CD4-positive, CD25-positive, alpha-beta regulatory T cell (primary cell): Measurements from ENCODE around the gene CRPPA. TPM values are rescaled to one million over a fixed set of nuclear protein-coding genes. Genes with fewer than 3 reads are reported as not detected.

Experiments used
- ATAC-seq, 2 donors: fragments of 150-1000 bp; cut with Tn5 transposase; one replicate each; pipeline ENCODE4 v1.10.0; 2021; ENCODE audit warnings: low read depth in 2 of 2, moderate number of reproducible peaks in 2 of 2, moderate library complexity in 1 of 2
- DNase-seq, 3 donors: peaks; one replicate each; pipeline versions ENCODE4 v3.0.0 to v3.0.0-alpha.2; 2012 to 2022; ENCODE audit warnings: mixed read lengths in 1 of 3
- H3K27ac ChIP-seq: one replicate; pipeline ENCODE4 v1.7.0; 2013; ENCODE audit warnings: mild to moderate bottlenecking, low read length; ENCODE audit not compliant: insufficient read depth, poor library complexity, severe bottlenecking
- H3K27me3 ChIP-seq: one replicate; pipeline ENCODE4 v1.7.0; 2013; ENCODE audit warnings: low read length; ENCODE audit not compliant: control insufficient read depth, insufficient read depth
- H3K36me3 ChIP-seq: one replicate; pipeline ENCODE4 v1.7.0; 2013; ENCODE audit warnings: mild to moderate bottlenecking, low read length, moderate library complexity; ENCODE audit not compliant: control insufficient read depth, insufficient read depth
- H3K4me1 ChIP-seq: 2 replicates; pipeline ENCODE4 v1.7.0; 2013; ENCODE audit warnings: mild to moderate bottlenecking, low read length; ENCODE audit not compliant: insufficient read depth, control insufficient read depth, poor library complexity, severe bottlenecking
- H3K4me3 ChIP-seq: one replicate; pipeline ENCODE4 v1.7.0; 2013; ENCODE audit warnings: low read depth, mild to moderate bottlenecking, low read length, moderate library complexity
- H3K9me3 ChIP-seq, 2 experiments: 1 replicate in 1 of 2; 2 replicates in 1 of 2; pipeline ENCODE4 v1.7.0; 2013; ENCODE audit warnings: low read length in 2 of 2, mild to moderate bottlenecking in 1 of 2, moderate library complexity in 1 of 2; ENCODE audit not compliant: control insufficient read depth in 2 of 2
- H3K27ac Mint-ChIP-seq, 3 donors: one replicate each; pipeline ENCODE4 v1.8.0; 2020 to 2022; ENCODE audit warnings: mild to moderate bottlenecking in 3 of 3, mixed read lengths in 3 of 3, moderate library complexity in 2 of 3
- H3K27me3 Mint-ChIP-seq: one replicate; pipeline ENCODE4 v1.8.0; 2022; ENCODE audit warnings: mild to moderate bottlenecking, mixed read lengths
- H3K36me3 Mint-ChIP-seq: one replicate; pipeline ENCODE4 v1.8.0; 2020; ENCODE audit warnings: mixed read lengths
- H3K4me1 Mint-ChIP-seq, 4 donors: one replicate each; pipeline ENCODE4 v1.8.0; 2020 to 2022; ENCODE audit warnings: mixed read lengths in 4 of 4, mild to moderate bottlenecking in 1 of 4
- H3K4me3 Mint-ChIP-seq, 4 donors: one replicate each; pipeline ENCODE4 v1.8.0; 2020 to 2022; ENCODE audit warnings: mild to moderate bottlenecking in 4 of 4, mixed read lengths in 4 of 4, moderate library complexity in 3 of 4
- H3K9me3 Mint-ChIP-seq, 7 donors: one replicate each; pipeline ENCODE4 v1.8.0; 2020 to 2022; ENCODE audit warnings: mixed read lengths in 7 of 7, mild to moderate bottlenecking in 3 of 7, moderate library complexity in 2 of 7
- polyA plus RNA-seq, 4 donors: library from polyadenylated mRNA; unstranded; fragments of 300-500 nt; fragmentation: Illumina TruSeq; gene quantifications; one replicate each; pipeline ENCODE4 v1.2.3, GENCODE V29; 2021
- total RNA-seq: library from RNA; stranded (reverse); gene quantifications from one replicate; pipeline ENCODE4 v1.2.3, GENCODE V29; 2022

CRPPA gene
- total and polyA plus RNA-seq, 5 donors from 2014 or later: 0.03 to 0.17 (median 0.10) TPM; not detected in 1

DNA sequence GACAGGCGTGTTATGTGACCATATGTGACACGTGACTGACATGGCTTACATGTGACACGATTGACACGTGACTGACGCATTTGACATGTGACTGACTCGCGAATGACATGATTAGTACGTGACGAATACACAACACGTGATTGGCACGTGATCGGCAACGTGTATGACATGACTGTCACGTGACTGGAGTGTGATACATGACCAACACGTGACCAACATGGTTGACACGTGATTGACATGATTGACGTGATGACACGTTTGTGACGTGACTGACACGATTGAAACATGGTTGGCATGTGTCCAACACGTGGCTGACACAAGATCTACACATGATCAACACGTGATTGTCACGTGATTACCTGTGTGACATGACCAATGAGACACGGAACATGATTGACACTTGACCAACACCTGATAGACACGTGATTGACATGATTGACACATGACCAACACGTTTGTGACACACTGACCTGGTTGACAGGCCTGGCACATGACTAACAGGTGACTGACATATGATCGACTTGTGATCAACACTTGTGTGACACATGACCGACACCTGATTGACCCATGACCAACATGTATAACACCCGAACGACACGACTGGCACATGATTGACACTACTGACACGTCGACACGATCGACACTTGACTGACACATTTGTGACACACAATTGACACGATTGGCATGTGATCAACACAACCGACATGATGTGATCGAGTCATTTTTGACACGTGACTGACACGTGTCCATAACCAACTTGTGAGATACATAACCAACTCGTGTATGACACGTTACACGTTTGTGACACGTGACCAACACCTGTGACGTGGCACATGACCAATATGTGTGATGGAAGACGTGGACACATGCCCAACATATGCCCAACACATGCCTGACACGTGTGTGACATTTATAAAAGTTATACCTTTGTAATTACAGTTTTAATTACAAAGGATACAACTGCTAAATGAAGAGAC lies 21.1 kb downstream of the CRPPA start:
- Histone ChIP-seq H3K4me3 (no peak overlapping the region), H3K9me3 (peaks cover 0 to 31% of the 10 kb centered on the region in 2 experiments), H3K4me1 (no peaks in the 10 kb centered on the region), H3K36me3 (no peaks in the 10 kb centered on the region), H3K27me3 (no peaks in the 10 kb centered on the region), H3K27ac (no peak overlapping the region)
- no peak for DNase-seq
- Mint-ChIP-seq H3K4me1 (peaks cover 0 to 5% (median under 1%) of the 10 kb centered on the region in 4 donors), H3K27ac (no peak overlapping the region), H3K4me3 (no peak overlapping the region), H3K9me3 (peaks cover 0 to 34% (median 14%) of the 10 kb centered on the region in 7 donors), H3K36me3 (peaks cover 3% of the 10 kb centered on the region), H3K27me3 (no peaks in the 10 kb centered on the region)
- no peak for ATAC-seq

GRCh38 chr7:16399265-16399831 lies 22.0 kb downstream of the CRPPA start:
- peaks cover 0 to 5% (median under 1%) of the 10 kb centered on the region in 4 donors for H3K4me1 Mint-ChIP-seq
- no peaks in the 10 kb centered on the region for H3K27me3 Mint-ChIP-seq
- peaks cover 0 to 31% of the 10 kb centered on the region in 2 experiments for H3K9me3 ChIP-seq
- no peak overlapping the region for H3K27ac ChIP-seq
- no peak overlapping the region for H3K27ac Mint-ChIP-seq
- ATAC-seq (no peak), DNase-seq (no peak)
- H3K36me3 Mint-ChIP-seq: peaks cover 3% of the 10 kb centered on the region
- H3K27me3 ChIP-seq: no peaks in the 10 kb centered on the region
- H3K36me3 ChIP-seq: no peaks in the 10 kb centered on the region
- H3K4me3 Mint-ChIP-seq: no peak overlapping the region
- H3K4me1 ChIP-seq: no peaks in the 10 kb centered on the region
- peaks cover 0 to 34% (median 14%) of the 10 kb centered on the region in 7 donors for H3K9me3 Mint-ChIP-seq
- no peak overlapping the region for H3K4me3 ChIP-seq

DNA sequence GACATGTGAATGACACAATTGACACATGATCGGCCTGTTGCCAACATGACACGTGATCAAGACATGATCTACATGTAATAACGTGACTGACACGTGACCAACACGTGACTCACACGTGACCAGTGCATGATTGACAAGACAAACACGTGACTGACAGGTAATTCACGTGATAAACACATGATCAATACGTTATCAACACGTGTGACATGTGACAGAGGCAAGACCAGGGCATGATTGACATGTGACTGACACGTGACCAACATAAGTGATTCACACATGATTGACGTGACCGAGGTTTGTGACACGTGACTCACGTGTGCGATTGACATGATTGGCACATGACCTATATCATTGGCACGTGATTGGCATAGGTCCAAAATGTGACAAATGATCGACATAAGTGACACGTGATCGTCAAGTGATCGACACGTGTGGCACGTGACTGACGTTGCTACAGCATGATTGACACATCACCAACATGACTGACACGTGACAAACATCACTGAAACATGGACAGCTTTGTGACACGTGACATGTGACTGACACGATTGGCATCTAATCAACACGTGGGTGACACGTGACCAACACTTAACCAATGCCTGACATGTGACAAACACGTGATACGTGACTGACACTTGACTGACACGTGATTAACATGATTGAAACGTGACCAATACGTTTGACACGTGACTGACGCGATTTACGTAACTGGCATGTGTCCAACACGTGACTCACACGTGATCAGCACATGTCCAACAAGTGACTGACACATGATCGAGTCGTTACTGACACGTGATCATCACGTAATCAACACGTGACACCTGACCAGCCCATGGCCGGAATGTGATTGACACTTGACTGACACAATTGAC lies 23.0 kb downstream of the CRPPA start:
- Mint-ChIP-seq H3K27ac (no peak overlapping the region), H3K27me3 (no peaks in the 10 kb centered on the region), H3K36me3 (peaks cover 3% of the 10 kb centered on the region), H3K4me3 (no peak overlapping the region), H3K9me3 (peaks cover 0 to 38% (median 14%) of the 10 kb centered on the region in 7 donors), H3K4me1 (peaks cover 0 to 5% (median under 1%) of the 10 kb centered on the region in 4 donors)
- Histone ChIP-seq H3K4me1 (no peaks in the 10 kb centered on the region), H3K27me3 (no peaks in the 10 kb centered on the region), H3K4me3 (no peak overlapping the region), H3K9me3 (peaks cover 0 to 27% of the 10 kb centered on the region in 2 experiments), H3K27ac (no peak overlapping the region), H3K36me3 (no peaks in the 10 kb centered on the region)
- DNase-seq: no peak
- no peak for ATAC-seq

- no peak overlapping the region for H3K27ac Mint-ChIP-seq
- peaks cover 3% of the 10 kb centered on the region for H3K36me3 Mint-ChIP-seq
- Histone ChIP-seq H3K36me3 (no peaks in the 10 kb centered on the region), H3K27me3 (no peaks in the 10 kb centered on the region), H3K27ac (no peak overlapping the region), H3K4me1 (no peaks in the 10 kb centered on the region), H3K4me3 (no peak overlapping the region), H3K9me3 (peaks cover 0 to 20% of the 10 kb centered on the region in 2 experiments)
- peaks cover 0 to 31% (median 14%) of the 10 kb centered on the region in 7 donors for H3K9me3 Mint-ChIP-seq
- no peak for ATAC-seq
- H3K27me3 Mint-ChIP-seq: no peaks in the 10 kb centered on the region
- DNase-seq: no peak
- no peak overlapping the region for H3K4me3 Mint-ChIP-seq
- H3K4me1 Mint-ChIP-seq: peaks cover 0 to 5% (median under 1%) of the 10 kb centered on the region in 4 donors
Observed at GRCh38 chr7:16397501-16398145, 23.7 kb downstream of the CRPPA start.

- Mint-ChIP-seq H3K27me3 (no peaks in the 10 kb centered on the region), H3K9me3 (peaks cover 0 to 26% (median 10%) of the 10 kb centered on the region in 7 donors), H3K36me3 (peaks cover 3% of the 10 kb centered on the region), H3K4me1 (peaks cover 0 to 5% (median under 1%) of the 10 kb centered on the region in 4 donors), H3K4me3 (no peak overlapping the region), H3K27ac (no peak overlapping the region)
- no peaks in the 10 kb centered on the region for H3K4me1 ChIP-seq
- no peak overlapping the region for H3K4me3 ChIP-seq
- H3K27me3 ChIP-seq: no peaks in the 10 kb centered on the region
- no peak overlapping the region for H3K27ac ChIP-seq
- H3K9me3 ChIP-seq: peaks cover 0 to 20% of the 10 kb centered on the region in 2 experiments
- ATAC-seq (no peak), DNase-seq (no peak)
- no peaks in the 10 kb centered on the region for H3K36me3 ChIP-seq
Observed at GRCh38 chr7:16396766-16397500, 24.4 kb downstream of the CRPPA start.

- Histone ChIP-seq H3K9me3 (peaks cover 0 to 14% of the 10 kb centered on the region in 2 experiments), H3K27me3 (no peaks in the 10 kb centered on the region), H3K36me3 (no peaks in the 10 kb centered on the region), H3K4me1 (no peaks in the 10 kb centered on the region), H3K27ac (no peak overlapping the region), H3K4me3 (no peak overlapping the region)
- Mint-ChIP-seq H3K36me3 (peaks cover 3% of the 10 kb centered on the region), H3K4me3 (no peak overlapping the region), H3K9me3 (peaks cover 3 to 22% (median 12%) of the 10 kb centered on the region in 7 donors), H3K4me1 (peaks cover 0 to 5% (median under 1%) of the 10 kb centered on the region in 4 donors), H3K27me3 (no peaks in the 10 kb centered on the region), H3K27ac (no peak overlapping the region)
- DNase-seq: no peak
- ATAC-seq: no peak
Observed at GRCh38 chr7:16395121-16395520, 26.2 kb downstream of the CRPPA start.
